Testis (tissue), 3 donors: ENCODE results near the gene BCL6. TPM values are rescaled to one million over a fixed set of nuclear protein-coding genes. Genes with fewer than 3 reads are reported as not detected.

Experiments used
- DNase-seq: peaks from one replicate; pipeline ENCODE4 v3.0.0-alpha.2; 2019
- H3K27ac ChIP-seq, 2 donors: fragments of 200-600 bp; sonication (generic); one replicate each; pipeline ENCODE4 v1.5.1; 2019
- H3K27me3 ChIP-seq: fragments of 200-600 bp; sonication (generic); one replicate; pipeline ENCODE4 v1.5.1; 2019
- H3K36me3 ChIP-seq: fragments of 200-600 bp; sonication (generic); one replicate; pipeline ENCODE4 v1.5.1; 2017; ENCODE audit warnings: low read depth; ENCODE audit errors: missing control alignments
- H3K4me1 ChIP-seq: fragments of 200-600 bp; sonication (generic); one replicate; pipeline ENCODE4 v1.5.1; 2019
- H3K4me3 ChIP-seq, 2 donors: fragments of 200-600 bp; sonication (generic); one replicate each; pipeline ENCODE4 v1.5.1; 2017 to 2019
- H3K9me3 ChIP-seq: fragments of 200-600 bp; sonication (generic); one replicate; pipeline ENCODE4 v1.5.1; 2017
- POLR2A ChIP-seq: fragments of 450-650 bp; IDR thresholded peaks from one replicate; pipeline ENCODE4 v1.6.1; 2017; ENCODE audit warnings: antibody characterized with exemption, mild to moderate bottlenecking, moderate library complexity
- WGBS, 2 donors: methylation state at CpG; one replicate each; pipeline ENCODE4 v1.1.5; 2018; 5-methylcytosine and 5-hydroxymethylcytosine counted together
- intact Hi-C: fragments of 100-400 bp; cut with DNase I; formaldehyde crosslinking; loops from one replicate; pipeline ENCODE4 v1.15.1; 2023; ENCODE audit warnings: low total_unique reads
- polyA plus RNA-seq: library from polyadenylated mRNA; stranded (reverse); fragments of 350-450 nt; fragmentation: Illumina TruSeq; extraction: RNeasy Lipid Tissue Mini Kit (QIAGEN cat#74804); gene quantifications from one replicate; pipeline ENCODE4 v1.2.3, GENCODE V29; 2014; ENCODE audit warnings: low read depth, low replicate concordance; ENCODE audit not compliant: insufficient read depth
- total RNA-seq, 2 donors: library from RNA; depleted of rRNA; stranded (reverse); fragments of >200 nt; gene quantifications; one replicate each; pipeline ENCODE4 v1.2.3, GENCODE V29; 2016
- TF ChIP-seq, protein P1 (sequence below), 3 experiments: fragments of 450-650 bp in 2 of 3; fragments of 200-600 bp in 1 of 3; sonication (generic) in 1 of 3; IDR thresholded peaks; one replicate each; pipeline ENCODE4 v1.5.1; 2016 to 2019; ENCODE audit warnings: antibody characterized with exemption in 3 of 3, mild to moderate bottlenecking in 2 of 3, moderate library complexity in 1 of 3

The BCL6 gene
- total and polyA plus RNA-seq, 3 donors from 2014 or later: 34.5 to 86.6 (median 74.0) TPM

DNA sequence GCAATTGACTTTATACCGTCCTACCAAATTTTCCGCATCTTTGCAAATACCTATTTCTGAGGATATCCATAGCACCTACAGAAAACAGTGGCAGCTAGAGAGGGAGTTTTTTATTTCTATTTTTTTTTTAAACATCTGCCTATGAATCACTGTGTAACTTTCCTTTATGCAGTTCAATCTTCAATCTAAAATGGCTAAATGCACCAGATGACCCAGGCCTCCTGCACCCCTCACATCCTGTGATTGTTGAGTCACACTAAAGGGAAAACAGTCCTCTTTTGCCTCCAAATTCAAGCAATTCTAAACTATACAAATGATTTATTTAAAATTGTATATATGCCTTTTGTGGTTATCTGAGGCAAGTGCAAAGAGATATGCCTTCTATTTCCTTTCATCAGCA is 20.1 kb upstream of the BCL6 start:
- H3K27ac ChIP-seq: no peak overlapping the region
- intact Hi-C loops: no loop called here
- no peaks in the 10 kb centered on the region for H3K36me3 ChIP-seq
- no peak for TF ChIP-seq POLR2A
- TF ChIP-seq, protein P1, sequence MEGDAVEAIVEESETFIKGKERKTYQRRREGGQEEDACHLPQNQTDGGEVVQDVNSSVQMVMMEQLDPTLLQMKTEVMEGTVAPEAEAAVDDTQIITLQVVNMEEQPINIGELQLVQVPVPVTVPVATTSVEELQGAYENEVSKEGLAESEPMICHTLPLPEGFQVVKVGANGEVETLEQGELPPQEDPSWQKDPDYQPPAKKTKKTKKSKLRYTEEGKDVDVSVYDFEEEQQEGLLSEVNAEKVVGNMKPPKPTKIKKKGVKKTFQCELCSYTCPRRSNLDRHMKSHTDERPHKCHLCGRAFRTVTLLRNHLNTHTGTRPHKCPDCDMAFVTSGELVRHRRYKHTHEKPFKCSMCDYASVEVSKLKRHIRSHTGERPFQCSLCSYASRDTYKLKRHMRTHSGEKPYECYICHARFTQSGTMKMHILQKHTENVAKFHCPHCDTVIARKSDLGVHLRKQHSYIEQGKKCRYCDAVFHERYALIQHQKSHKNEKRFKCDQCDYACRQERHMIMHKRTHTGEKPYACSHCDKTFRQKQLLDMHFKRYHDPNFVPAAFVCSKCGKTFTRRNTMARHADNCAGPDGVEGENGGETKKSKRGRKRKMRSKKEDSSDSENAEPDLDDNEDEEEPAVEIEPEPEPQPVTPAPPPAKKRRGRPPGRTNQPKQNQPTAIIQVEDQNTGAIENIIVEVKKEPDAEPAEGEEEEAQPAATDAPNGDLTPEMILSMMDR (IDR thresholded peaks at IDR 0.05): no peak
- no peaks in the 10 kb centered on the region for H3K4me1 ChIP-seq
- DNase-seq: no peak
- no peak overlapping the region for H3K4me3 ChIP-seq
- WGBS, 2 donors: 94 to 97% methylated on average over 2 of the region's 2 CpGs
- H3K27me3 ChIP-seq: no peaks in the 10 kb centered on the region
- no peaks in the 10 kb centered on the region for H3K9me3 ChIP-seq

DNA sequence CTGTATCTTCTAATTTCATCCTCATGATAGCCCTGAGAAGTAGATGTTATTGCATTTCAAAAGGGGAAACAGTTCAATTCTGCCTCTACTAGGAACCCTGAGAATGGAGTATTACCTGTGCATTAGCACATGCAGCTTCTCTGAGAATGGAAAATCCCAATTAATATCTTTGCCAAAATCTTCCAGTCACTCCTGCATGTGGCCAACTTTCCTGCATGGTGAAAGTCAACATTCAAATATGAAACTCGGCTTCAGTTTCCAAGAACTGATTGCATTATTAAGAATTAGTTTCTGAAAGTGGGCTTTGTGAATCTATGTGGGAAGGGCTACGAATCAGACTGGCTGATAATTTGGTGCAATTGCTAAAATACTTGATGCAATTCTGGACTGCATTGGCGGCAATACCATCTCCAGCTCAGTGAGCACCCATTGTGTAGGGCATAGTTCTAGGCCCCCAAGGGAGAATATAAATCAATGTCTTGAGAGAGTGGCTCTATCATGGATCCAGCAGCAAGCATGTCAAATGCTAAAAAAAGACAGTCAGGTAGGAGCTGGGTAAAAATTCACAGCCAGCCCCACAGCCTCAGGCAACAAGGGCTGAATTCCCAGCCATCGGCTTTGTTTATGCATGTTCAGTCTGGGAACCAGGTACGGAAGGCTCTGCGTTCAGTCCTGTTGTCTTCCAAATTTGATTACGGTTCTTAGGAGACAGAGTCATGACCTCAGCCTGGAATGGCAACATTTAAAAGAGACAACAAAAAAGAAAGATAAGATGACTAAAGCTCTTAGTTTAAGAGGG is 18.8 kb upstream of the BCL6 start:
- Histone ChIP-seq H3K4me1 (no peaks in the 10 kb centered on the region), H3K27me3 (no peaks in the 10 kb centered on the region), H3K9me3 (no peaks in the 10 kb centered on the region), H3K36me3 (no peaks in the 10 kb centered on the region), H3K4me3 (no peak overlapping the region), H3K27ac (no peak overlapping the region)
- intact Hi-C loops: no loop called here
- no peak for DNase-seq
- no peak for TF ChIP-seq POLR2A
- TF ChIP-seq, protein P1 (IDR thresholded peaks at IDR 0.05): no peak
- WGBS, 2 donors: 76% methylated on average over 7 of the region's 7 CpGs

DNA sequence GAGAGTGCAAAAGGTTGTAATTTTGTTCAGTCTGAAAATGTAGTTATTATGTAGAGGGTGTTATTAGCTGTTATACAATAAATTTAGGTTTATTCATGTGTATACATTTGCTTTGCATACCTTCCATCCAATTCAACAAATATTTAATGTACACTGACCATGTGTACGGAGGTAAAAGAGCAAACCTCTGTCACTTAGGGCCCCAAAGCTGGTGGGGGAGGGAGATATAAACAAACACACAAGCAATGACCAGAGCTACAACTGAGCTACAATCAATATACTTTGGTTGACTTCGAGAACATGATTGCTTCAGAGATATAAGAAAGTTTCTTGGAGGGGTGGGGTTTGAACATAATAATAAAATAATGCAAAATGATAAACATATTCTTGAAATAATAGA is 17.5 kb upstream of the BCL6 start:
- H3K27ac ChIP-seq: no peak overlapping the region
- intact Hi-C loops: no loop called here
- no peak for DNase-seq
- H3K9me3 ChIP-seq: no peaks in the 10 kb centered on the region
- H3K27me3 ChIP-seq: no peaks in the 10 kb centered on the region
- no peaks in the 10 kb centered on the region for H3K4me1 ChIP-seq
- H3K36me3 ChIP-seq: no peaks in the 10 kb centered on the region
- WGBS, 2 donors: 85 to 90% methylated on average over 2 of the region's 2 CpGs
- H3K4me3 ChIP-seq: no peak overlapping the region
- TF ChIP-seq, protein P1 (IDR thresholded peaks at IDR 0.05): no peak
- no peak for TF ChIP-seq POLR2A

DNA sequence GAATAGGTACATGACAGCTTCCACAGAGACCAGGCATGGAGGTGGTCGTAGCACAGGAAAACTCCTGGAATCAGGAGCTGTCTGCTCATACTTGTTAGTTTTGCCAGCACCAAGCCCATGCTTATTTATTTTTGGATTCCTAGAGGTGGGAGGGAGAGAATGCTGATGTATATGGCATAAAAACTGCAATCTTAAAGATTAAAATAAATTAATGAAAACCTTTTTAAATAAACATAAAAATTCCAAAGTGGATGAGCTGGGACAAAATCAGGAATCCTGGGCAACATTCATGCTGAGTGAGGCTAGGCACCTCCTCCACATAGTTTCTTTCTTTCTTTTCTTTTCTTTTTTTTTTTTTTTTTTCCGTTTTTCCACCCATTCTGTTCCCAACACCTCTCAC is 14.3 kb upstream of the BCL6 start:
- Histone ChIP-seq H3K27me3 (no peaks in the 10 kb centered on the region), H3K9me3 (no peaks in the 10 kb centered on the region), H3K4me3 (no peak overlapping the region), H3K36me3 (no peaks in the 10 kb centered on the region), H3K27ac (no peak overlapping the region), H3K4me1 (no peaks in the 10 kb centered on the region)
- TF ChIP-seq POLR2A: no peak
- TF ChIP-seq, protein P1 (IDR thresholded peaks at IDR 0.05): no peak
- DNase-seq: no peak
- 79% methylated on average over 2 of the region's 2 CpGs for WGBS, 2 donors
- intact Hi-C loops: no loop called here
